Suprapubic skin (tissue), 3 donors: ENCODE results near the gene CYTH1.

ENCODE experiments used
- POLR2A ChIP-seq, 2 donors: fragments of 450-650 bp; IDR thresholded peaks; one replicate each; pipeline ENCODE4 v1.6.1; 2017; ENCODE audit warnings: antibody characterized with exemption in 2 of 2, mild to moderate bottlenecking in 2 of 2, moderate library complexity in 2 of 2
- TF ChIP-seq, protein P1 (sequence below), 2 donors: fragments of 200-600 bp in 1 of 2; fragments of 450-650 bp in 1 of 2; sonication (generic) in 1 of 2; IDR thresholded peaks; one replicate each; pipeline ENCODE4 v1.5.1; 2016 to 2019; ENCODE audit warnings: antibody characterized with exemption in 2 of 2, mild to moderate bottlenecking in 1 of 2, moderate library complexity in 1 of 2

DNA sequence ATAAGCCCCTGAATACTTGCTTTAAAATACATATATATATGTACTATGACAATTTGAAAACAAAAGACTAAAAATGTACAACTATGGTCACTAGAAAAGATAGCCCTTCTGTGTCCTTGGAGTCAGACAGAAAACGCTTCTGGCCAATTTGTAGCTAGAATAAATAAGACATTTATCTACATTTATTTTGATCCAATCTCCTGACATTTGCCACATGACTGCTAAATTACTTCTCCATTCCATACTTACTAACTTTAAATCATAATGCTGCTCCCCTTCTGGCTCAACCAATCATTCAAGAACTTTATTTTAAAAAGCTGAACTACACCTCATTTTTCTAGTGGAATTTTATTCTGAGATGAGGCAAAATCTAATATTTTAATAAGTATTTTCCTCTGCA lies 65.8 kb downstream of the CYTH1 start:
- TF ChIP-seq POLR2A (IDR thresholded peaks at IDR 0.05): no peak
- TF ChIP-seq, protein P1, sequence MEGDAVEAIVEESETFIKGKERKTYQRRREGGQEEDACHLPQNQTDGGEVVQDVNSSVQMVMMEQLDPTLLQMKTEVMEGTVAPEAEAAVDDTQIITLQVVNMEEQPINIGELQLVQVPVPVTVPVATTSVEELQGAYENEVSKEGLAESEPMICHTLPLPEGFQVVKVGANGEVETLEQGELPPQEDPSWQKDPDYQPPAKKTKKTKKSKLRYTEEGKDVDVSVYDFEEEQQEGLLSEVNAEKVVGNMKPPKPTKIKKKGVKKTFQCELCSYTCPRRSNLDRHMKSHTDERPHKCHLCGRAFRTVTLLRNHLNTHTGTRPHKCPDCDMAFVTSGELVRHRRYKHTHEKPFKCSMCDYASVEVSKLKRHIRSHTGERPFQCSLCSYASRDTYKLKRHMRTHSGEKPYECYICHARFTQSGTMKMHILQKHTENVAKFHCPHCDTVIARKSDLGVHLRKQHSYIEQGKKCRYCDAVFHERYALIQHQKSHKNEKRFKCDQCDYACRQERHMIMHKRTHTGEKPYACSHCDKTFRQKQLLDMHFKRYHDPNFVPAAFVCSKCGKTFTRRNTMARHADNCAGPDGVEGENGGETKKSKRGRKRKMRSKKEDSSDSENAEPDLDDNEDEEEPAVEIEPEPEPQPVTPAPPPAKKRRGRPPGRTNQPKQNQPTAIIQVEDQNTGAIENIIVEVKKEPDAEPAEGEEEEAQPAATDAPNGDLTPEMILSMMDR (IDR thresholded peaks at IDR 0.05): no peak
